Measurements from ENCODE around the gene FOXL1. TPM values are rescaled to one million over a fixed set of nuclear protein-coding genes. Genes with fewer than 3 reads are reported as not detected.

Gene FOXL1
- total RNA-seq, 1 donor from 2014 or later, result 0.07 TPM

- no peak overlapping the region for H3K9ac ChIP-seq
- no peak for DNase-seq (ENCODE audit: low spot score)
Measured at GRCh38 chr16:86625029-86625428, 46.7 kb downstream of the FOXL1 start.

DNA sequence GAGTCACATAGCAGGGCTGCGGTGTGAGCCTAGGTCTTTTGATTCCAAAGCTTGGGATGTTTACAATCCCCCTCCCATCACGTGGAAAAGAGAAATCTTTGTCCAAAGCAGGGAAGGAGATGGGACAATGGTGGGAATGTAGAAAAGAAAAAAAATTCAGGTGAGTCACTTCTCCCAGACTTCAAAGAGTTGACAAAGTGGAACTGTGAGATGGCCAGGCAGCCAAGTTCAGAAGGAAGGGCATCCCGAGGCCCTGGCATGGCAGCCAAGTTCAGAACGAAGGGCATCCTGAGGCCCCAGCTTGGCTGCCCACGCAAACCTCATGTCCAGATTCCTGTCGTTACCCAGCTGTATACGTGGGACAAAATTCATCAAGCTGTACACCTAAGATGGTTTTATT is 47.5 kb downstream of the FOXL1 start:
- Mint-ChIP-seq H3K4me1 (peaks cover 13% of the 10 kb centered on the region), H3K36me3 (no peaks in the 10 kb centered on the region), H3K27ac (no peak overlapping the region), H3K4me3 (no peak overlapping the region), H3K9me3 (no peaks in the 10 kb centered on the region), H3K27me3 (ENCODE audit: insufficient read depth, low read depth) (peaks cover 9% of the 10 kb centered on the region)
- H3F3A ChIP-seq (ENCODE audit: low read depth), result no peaks in the 10 kb centered on the region
- H4K20me1 ChIP-seq (ENCODE audit: low read depth), result no peaks in the 10 kb centered on the region
- no peak for DNase-seq (ENCODE audit: low spot score)
- no peak overlapping the region for H2AFZ ChIP-seq (replicated peaks)
- no peaks in the 10 kb centered on the region for H3K4me1 ChIP-seq
- H3K9me3 ChIP-seq (ENCODE audit: low read depth), result no peaks in the 10 kb centered on the region
- no peaks in the 10 kb centered on the region for H3K79me2 ChIP-seq (ENCODE audit: low read depth)
- H3K36me3 ChIP-seq, result no peaks in the 10 kb centered on the region
- TF ChIP-seq, protein P1, sequence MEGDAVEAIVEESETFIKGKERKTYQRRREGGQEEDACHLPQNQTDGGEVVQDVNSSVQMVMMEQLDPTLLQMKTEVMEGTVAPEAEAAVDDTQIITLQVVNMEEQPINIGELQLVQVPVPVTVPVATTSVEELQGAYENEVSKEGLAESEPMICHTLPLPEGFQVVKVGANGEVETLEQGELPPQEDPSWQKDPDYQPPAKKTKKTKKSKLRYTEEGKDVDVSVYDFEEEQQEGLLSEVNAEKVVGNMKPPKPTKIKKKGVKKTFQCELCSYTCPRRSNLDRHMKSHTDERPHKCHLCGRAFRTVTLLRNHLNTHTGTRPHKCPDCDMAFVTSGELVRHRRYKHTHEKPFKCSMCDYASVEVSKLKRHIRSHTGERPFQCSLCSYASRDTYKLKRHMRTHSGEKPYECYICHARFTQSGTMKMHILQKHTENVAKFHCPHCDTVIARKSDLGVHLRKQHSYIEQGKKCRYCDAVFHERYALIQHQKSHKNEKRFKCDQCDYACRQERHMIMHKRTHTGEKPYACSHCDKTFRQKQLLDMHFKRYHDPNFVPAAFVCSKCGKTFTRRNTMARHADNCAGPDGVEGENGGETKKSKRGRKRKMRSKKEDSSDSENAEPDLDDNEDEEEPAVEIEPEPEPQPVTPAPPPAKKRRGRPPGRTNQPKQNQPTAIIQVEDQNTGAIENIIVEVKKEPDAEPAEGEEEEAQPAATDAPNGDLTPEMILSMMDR (IDR thresholded peaks at IDR 0.05), result no peak
- TF ChIP-seq EZH2phosphoT487 (IDR thresholded peaks at IDR 0.05) (no peak), EZH2 (IDR thresholded peaks at IDR 0.05) (no peak)
- H3K4me3 ChIP-seq, result no peak overlapping the region
- H3K4me2 ChIP-seq, result no peak overlapping the region
- H3K9ac ChIP-seq, result no peak overlapping the region
- H3K27me3 ChIP-seq, result no peaks in the 10 kb centered on the region
- H3K27ac ChIP-seq, result no peak overlapping the region

More at GRCh38 chr16:86625029-86625428, 46.7 kb downstream of the FOXL1 start:
- Mint-ChIP-seq H3K36me3 (no peaks in the 10 kb centered on the region), H3K27me3 (ENCODE audit: insufficient read depth, low read depth) (peaks cover 11% of the 10 kb centered on the region), H3K27ac (no peak overlapping the region), H3K4me1 (peaks cover 13% of the 10 kb centered on the region), H3K4me3 (no peak overlapping the region), H3K9me3 (no peaks in the 10 kb centered on the region)
- H3F3A ChIP-seq (ENCODE audit: low read depth), result no peaks in the 10 kb centered on the region
- no peak overlapping the region for H3K4me2 ChIP-seq
- H3K4me3 ChIP-seq, result no peak overlapping the region
- no peak overlapping the region for H2AFZ ChIP-seq (replicated peaks)
- H3K4me1 ChIP-seq, result no peaks in the 10 kb centered on the region
- H4K20me1 ChIP-seq (ENCODE audit: low read depth), result no peaks in the 10 kb centered on the region
- no peak for TF ChIP-seq EZH2 (IDR thresholded peaks at IDR 0.05)
- no peak for TF ChIP-seq EZH2phosphoT487 (IDR thresholded peaks at IDR 0.05)
- TF ChIP-seq, protein P1 (IDR thresholded peaks at IDR 0.05), result no peak
- H3K36me3 ChIP-seq, result no peaks in the 10 kb centered on the region
- H3K79me2 ChIP-seq (ENCODE audit: low read depth), result no peaks in the 10 kb centered on the region
- no peak overlapping the region for H3K27ac ChIP-seq
- H3K9me3 ChIP-seq (ENCODE audit: low read depth), result no peaks in the 10 kb centered on the region
- no peaks in the 10 kb centered on the region for H3K27me3 ChIP-seq

GRCh38 chr16:86626284-86626683 is 47.9 kb downstream of the FOXL1 start:
- Histone ChIP-seq H3K9ac (no peak overlapping the region), H2AFZ (replicated peaks) (no peak overlapping the region), H3K27me3 (no peaks in the 10 kb centered on the region), H3F3A (ENCODE audit: low read depth) (no peaks in the 10 kb centered on the region), H3K4me3 (no peak overlapping the region), H3K27ac (no peak overlapping the region), H3K79me2 (ENCODE audit: low read depth) (no peaks in the 10 kb centered on the region), H4K20me1 (ENCODE audit: low read depth) (no peaks in the 10 kb centered on the region), H3K4me1 (no peaks in the 10 kb centered on the region), H3K4me2 (no peak overlapping the region), H3K9me3 (ENCODE audit: low read depth) (no peaks in the 10 kb centered on the region), H3K36me3 (no peaks in the 10 kb centered on the region)
- Mint-ChIP-seq H3K27me3 (ENCODE audit: insufficient read depth, low read depth) (peaks cover 9% of the 10 kb centered on the region), H3K9me3 (no peaks in the 10 kb centered on the region), H3K36me3 (no peaks in the 10 kb centered on the region), H3K4me3 (no peak overlapping the region), H3K27ac (no peak overlapping the region), H3K4me1 (peaks cover 13% of the 10 kb centered on the region)
- TF ChIP-seq, protein P1 (IDR thresholded peaks at IDR 0.05), result no peak
- TF ChIP-seq EZH2 (IDR thresholded peaks at IDR 0.05) (no peak), EZH2phosphoT487 (IDR thresholded peaks at IDR 0.05) (no peak)
- no peak for DNase-seq (ENCODE audit: low spot score)

Data from neural progenitor cell (in vitro differentiated cells).